ENCODE results near the gene CNTN5. TPM values are rescaled to one million over a fixed set of nuclear protein-coding genes. Genes with fewer than 3 reads are reported as not detected.
A peak's percentile ranks its signal among the peaks of the same experiment; 100 is the strongest.

Gene CNTN5
- total RNA-seq, 1 experiment from 2014 or later: not detected

DNA sequence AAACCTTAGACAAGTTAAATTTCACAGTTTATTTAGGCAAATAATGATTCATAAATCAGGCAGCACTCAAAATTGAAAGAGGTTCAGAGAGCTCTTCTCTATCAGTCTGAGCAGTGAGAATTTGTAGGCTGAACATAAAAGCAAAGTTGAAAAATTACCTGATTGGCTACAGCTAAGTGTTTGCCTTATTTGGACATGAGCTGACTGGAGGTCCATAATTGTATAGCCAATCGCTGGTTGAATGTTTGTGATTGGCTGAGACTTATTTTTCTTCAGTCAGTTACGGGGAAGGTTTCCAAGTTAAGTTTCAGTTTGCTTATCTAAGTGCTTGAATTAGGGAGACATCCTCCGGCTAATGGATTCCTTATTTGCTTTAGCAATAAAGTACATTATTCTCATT is 527.5 kb downstream of the CNTN5 start:
- no peak overlapping the region for H3K27ac ChIP-seq (ENCODE audit: low read length)
- H3K9me3 ChIP-seq (ENCODE audit: low read length): peaks cover 49% of the 10 kb centered on the region
- H3K36me3 ChIP-seq (ENCODE audit: insufficient read depth, low read length): no peaks in the 10 kb centered on the region
- H3K79me2 ChIP-seq (ENCODE audit: low read length): no peaks in the 10 kb centered on the region
- no peak overlapping the region for H3K9ac ChIP-seq (ENCODE audit: low read length)
- no peaks in the 10 kb centered on the region for H3K27me3 ChIP-seq (ENCODE audit: low read length)
- no peak overlapping the region for H2AFZ ChIP-seq (ENCODE audit: low read length)
- H3K9me2 ChIP-seq (replicated peaks; ENCODE audit: insufficient read depth, low read length): no peaks in the 10 kb centered on the region
- no peak overlapping the region for H3K4me3 ChIP-seq (ENCODE audit: low read length)
- no peaks in the 10 kb centered on the region for H4K20me1 ChIP-seq (ENCODE audit: insufficient read depth, low read depth, low read length)
- H3K4me1 ChIP-seq (ENCODE audit: low read length): no peaks in the 10 kb centered on the region
- DNase-seq: no peak
- H3K4me2 ChIP-seq (ENCODE audit: low read depth, low read length, poor library complexity, severe bottlenecking): no peak overlapping the region

- no peak overlapping the region for H3K27ac ChIP-seq (ENCODE audit: low read length)
- H4K20me1 ChIP-seq (ENCODE audit: insufficient read depth, low read depth, low read length): no peaks in the 10 kb centered on the region
- H3K4me2 ChIP-seq (ENCODE audit: low read depth, low read length, poor library complexity, severe bottlenecking): no peak overlapping the region
- H3K79me2 ChIP-seq (ENCODE audit: low read length): no peaks in the 10 kb centered on the region
- H3K9ac ChIP-seq (ENCODE audit: low read length): no peak overlapping the region
- no peak for DNase-seq
- H3K36me3 ChIP-seq (ENCODE audit: insufficient read depth, low read length): no peaks in the 10 kb centered on the region
- H3K4me1 ChIP-seq (ENCODE audit: low read length): no peaks in the 10 kb centered on the region
- H3K9me2 ChIP-seq (replicated peaks; ENCODE audit: insufficient read depth, low read length): no peaks in the 10 kb centered on the region
- H3K4me3 ChIP-seq (ENCODE audit: low read length): no peak overlapping the region
- H2AFZ ChIP-seq (ENCODE audit: low read length): no peak overlapping the region
- peaks cover 55% of the 10 kb centered on the region for H3K9me3 ChIP-seq (ENCODE audit: low read length)
- no peaks in the 10 kb centered on the region for H3K27me3 ChIP-seq (ENCODE audit: low read length)
Observed at GRCh38 chr11:99554232-99554903, 533.6 kb downstream of the CNTN5 start.

GRCh38 chr11:99555486-99555885 is 534.7 kb downstream of the CNTN5 start:
- Histone ChIP-seq H3K4me2 (ENCODE audit: low read depth, low read length, poor library complexity, severe bottlenecking) (no peak overlapping the region), H3K9me3 (ENCODE audit: low read length) (peaks cover 56% of the 10 kb centered on the region), H3K4me3 (ENCODE audit: low read length) (no peak overlapping the region), H3K27ac (ENCODE audit: low read length) (no peak overlapping the region), H3K36me3 (ENCODE audit: insufficient read depth, low read length) (no peaks in the 10 kb centered on the region), H3K9me2 (replicated peaks; ENCODE audit: insufficient read depth, low read length) (no peaks in the 10 kb centered on the region), H4K20me1 (ENCODE audit: insufficient read depth, low read depth, low read length) (no peaks in the 10 kb centered on the region), H2AFZ (ENCODE audit: low read length) (no peak overlapping the region), H3K9ac (ENCODE audit: low read length) (no peak overlapping the region), H3K4me1 (ENCODE audit: low read length) (no peaks in the 10 kb centered on the region), H3K79me2 (ENCODE audit: low read length) (no peaks in the 10 kb centered on the region), H3K27me3 (ENCODE audit: low read length) (no peaks in the 10 kb centered on the region)
- DNase-seq: no peak

- Histone ChIP-seq H3K36me3 (ENCODE audit: insufficient read depth, low read length) (no peaks in the 10 kb centered on the region), H3K9me2 (replicated peaks; ENCODE audit: insufficient read depth, low read length) (no peaks in the 10 kb centered on the region), H4K20me1 (ENCODE audit: insufficient read depth, low read depth, low read length) (no peaks in the 10 kb centered on the region), H3K4me3 (ENCODE audit: low read length) (no peak overlapping the region), H3K79me2 (ENCODE audit: low read length) (no peaks in the 10 kb centered on the region), H3K27me3 (ENCODE audit: low read length) (no peaks in the 10 kb centered on the region), H3K9ac (ENCODE audit: low read length) (no peak overlapping the region), H3K4me2 (ENCODE audit: low read depth, low read length, poor library complexity, severe bottlenecking) (no peak overlapping the region), H3K9me3 (ENCODE audit: low read length) (peaks cover 70% of the 10 kb centered on the region), H3K27ac (ENCODE audit: low read length) (no peak overlapping the region), H2AFZ (ENCODE audit: low read length) (no peak overlapping the region), H3K4me1 (ENCODE audit: low read length) (no peaks in the 10 kb centered on the region)
- DNase-seq: no peak
Observed at GRCh38 chr11:99565333-99565732, 544.6 kb downstream of the CNTN5 start.

DNA sequence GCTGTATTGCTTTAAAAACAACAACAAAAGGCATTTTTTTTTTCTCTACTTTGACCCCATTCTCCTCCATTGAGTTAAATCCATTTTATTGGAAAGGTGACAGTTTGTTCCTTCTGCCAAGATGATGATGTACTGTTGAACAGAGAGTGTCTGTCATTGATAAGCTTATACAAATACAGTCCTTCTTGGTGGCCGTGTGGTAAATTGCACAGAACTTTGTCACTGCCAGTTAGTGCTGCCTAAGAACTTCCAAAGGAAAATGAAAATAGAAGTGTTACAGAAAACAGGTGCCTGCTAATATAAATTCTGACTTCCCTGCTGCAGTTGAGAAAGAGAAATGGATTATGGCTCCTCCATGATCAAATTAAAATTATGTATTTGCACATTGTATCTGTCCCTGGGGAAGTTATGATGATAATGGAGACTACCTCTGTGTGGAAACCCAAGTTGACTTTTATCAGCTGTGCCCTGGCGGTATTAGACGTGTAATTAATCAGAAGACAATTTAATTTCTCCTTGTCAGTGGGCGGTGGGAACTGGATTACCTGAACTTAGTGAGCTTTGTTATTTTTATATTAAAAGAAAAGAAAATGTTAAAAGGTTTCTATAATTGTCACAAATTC is 546.7 kb downstream of the CNTN5 start:
- no peaks in the 10 kb centered on the region for H3K36me3 ChIP-seq (ENCODE audit: insufficient read depth, low read length)
- H3K9ac ChIP-seq (ENCODE audit: low read length): no peak overlapping the region
- no peaks in the 10 kb centered on the region for H3K79me2 ChIP-seq (ENCODE audit: low read length)
- H3K4me3 ChIP-seq (ENCODE audit: low read length): no peak overlapping the region
- no peaks in the 10 kb centered on the region for H4K20me1 ChIP-seq (ENCODE audit: insufficient read depth, low read depth, low read length)
- H3K9me3 ChIP-seq (ENCODE audit: low read length): peaks cover 65% of the 10 kb centered on the region
- H2AFZ ChIP-seq (ENCODE audit: low read length): no peak overlapping the region
- DNase-seq: no peak
- no peak overlapping the region for H3K4me2 ChIP-seq (ENCODE audit: low read depth, low read length, poor library complexity, severe bottlenecking)
- no peaks in the 10 kb centered on the region for H3K27me3 ChIP-seq (ENCODE audit: low read length)
- H3K4me1 ChIP-seq (ENCODE audit: low read length): no peaks in the 10 kb centered on the region
- no peak overlapping the region for H3K27ac ChIP-seq (ENCODE audit: low read length)
- H3K9me2 ChIP-seq (replicated peaks; ENCODE audit: insufficient read depth, low read length): no peaks in the 10 kb centered on the region

GRCh38 chr11:99568808-99569207 is 548.1 kb downstream of the CNTN5 start:
- Histone ChIP-seq H4K20me1 (ENCODE audit: insufficient read depth, low read depth, low read length) (no peaks in the 10 kb centered on the region), H3K4me3 (ENCODE audit: low read length) (peak overlapping the region; percentile 6; the same call in 1 of the 2 replicates), H3K27ac (ENCODE audit: low read length) (no peak overlapping the region), H3K9me2 (replicated peaks; ENCODE audit: insufficient read depth, low read length) (no peaks in the 10 kb centered on the region), H3K36me3 (ENCODE audit: insufficient read depth, low read length) (no peaks in the 10 kb centered on the region), H3K27me3 (ENCODE audit: low read length) (no peaks in the 10 kb centered on the region), H3K9me3 (ENCODE audit: low read length) (peaks cover 52% of the 10 kb centered on the region), H2AFZ (ENCODE audit: low read length) (no peak overlapping the region), H3K79me2 (ENCODE audit: low read length) (no peaks in the 10 kb centered on the region), H3K4me2 (ENCODE audit: low read depth, low read length, poor library complexity, severe bottlenecking) (no peak overlapping the region), H3K4me1 (ENCODE audit: low read length) (no peaks in the 10 kb centered on the region), H3K9ac (ENCODE audit: low read length) (no peak overlapping the region)
- no peak for DNase-seq

- Histone ChIP-seq H3K36me3 (ENCODE audit: insufficient read depth, low read length) (no peaks in the 10 kb centered on the region), H3K27ac (ENCODE audit: low read length) (no peak overlapping the region)
Observed at GRCh38 chr11:99571094-99571493, 550.3 kb downstream of the CNTN5 start.

DNA sequence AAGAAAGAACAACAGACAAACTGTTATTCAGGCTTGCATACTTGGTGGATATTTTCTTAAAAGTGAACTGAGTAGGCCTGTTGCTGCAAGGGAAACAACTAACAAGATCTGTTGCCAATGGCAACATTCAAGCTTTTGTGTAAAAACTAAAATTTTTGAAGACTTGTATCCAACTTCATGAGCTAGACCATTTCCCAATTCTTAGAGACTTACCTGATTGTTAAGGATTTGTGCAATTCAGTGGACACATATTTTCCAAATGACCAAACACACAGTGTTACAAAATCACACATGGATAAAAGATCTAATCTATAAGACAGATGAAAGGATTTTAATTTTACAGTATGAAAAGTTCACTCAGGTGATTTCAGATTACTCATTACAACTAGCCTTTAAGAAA is 564.1 kb downstream of the CNTN5 start:
- H3K9me3 ChIP-seq (ENCODE audit: low read length): peaks cover 45% of the 10 kb centered on the region
- no peak overlapping the region for H3K4me3 ChIP-seq (ENCODE audit: low read length)
- no peak overlapping the region for H2AFZ ChIP-seq (ENCODE audit: low read length)
- DNase-seq: no peak
- H3K27me3 ChIP-seq (ENCODE audit: low read length): no peaks in the 10 kb centered on the region
- no peaks in the 10 kb centered on the region for H3K36me3 ChIP-seq (ENCODE audit: insufficient read depth, low read length)
- H3K9me2 ChIP-seq (replicated peaks; ENCODE audit: insufficient read depth, low read length): no peaks in the 10 kb centered on the region; the same call in 1 of the 2 replicates
- no peak overlapping the region for H3K4me2 ChIP-seq (ENCODE audit: low read depth, low read length, poor library complexity, severe bottlenecking)
- no peak overlapping the region for H3K9ac ChIP-seq (ENCODE audit: low read length)
- no peaks in the 10 kb centered on the region for H3K79me2 ChIP-seq (ENCODE audit: low read length)
- no peaks in the 10 kb centered on the region for H3K4me1 ChIP-seq (ENCODE audit: low read length)
- no peaks in the 10 kb centered on the region for H4K20me1 ChIP-seq (ENCODE audit: insufficient read depth, low read depth, low read length)
- no peak overlapping the region for H3K27ac ChIP-seq (ENCODE audit: low read length)

More at GRCh38 chr11:99571094-99571493, 550.3 kb downstream of the CNTN5 start:
- no peak for DNase-seq
- no peak overlapping the region for H2AFZ ChIP-seq (ENCODE audit: low read length)
- H3K27me3 ChIP-seq (ENCODE audit: low read length): no peaks in the 10 kb centered on the region
- H3K4me2 ChIP-seq (ENCODE audit: low read depth, low read length, poor library complexity, severe bottlenecking): no peak overlapping the region
- H4K20me1 ChIP-seq (ENCODE audit: insufficient read depth, low read depth, low read length): no peaks in the 10 kb centered on the region
- H3K4me1 ChIP-seq (ENCODE audit: low read length): no peaks in the 10 kb centered on the region
- H3K9me2 ChIP-seq (replicated peaks; ENCODE audit: insufficient read depth, low read length): no peaks in the 10 kb centered on the region
- H3K79me2 ChIP-seq (ENCODE audit: low read length): no peaks in the 10 kb centered on the region
- no peak overlapping the region for H3K9ac ChIP-seq (ENCODE audit: low read length)
- no peak overlapping the region for H3K4me3 ChIP-seq (ENCODE audit: low read length)
- peaks cover 56% of the 10 kb centered on the region for H3K9me3 ChIP-seq (ENCODE audit: low read length)
